GM21529 (cell line): ENCODE results near the gene AKAP8.
"Not testable (repeated sequence)": the region's sequence is repeated elsewhere in the genome, so short reads cannot be mapped to it uniquely, and the experiment has no call there.

Experiments
- ATAC-seq: cut with Tn5 transposase; IDR thresholded peaks from one replicate; pipeline ENCODE4 v1.9.1; 2021; ENCODE audit not compliant: unreplicated experiment

AKAP8 gene

GRCh38 chr19:15337202-15337601, 42.4 kb downstream of the AKAP8 start:
- no peak for ATAC-seq

GRCh38 chr19:15335992-15336391, 43.6 kb downstream of the AKAP8 start:
- ATAC-seq: not testable (repeated sequence)

GRCh38 chr19:15332311-15332996, 47.1 kb downstream of the AKAP8 start, which contains the start of gene BRD4:
Gene BRD4, minus strand, starts transcription at chr19:15332539. Its CDS starts 59,440 bp downstream, at chr19:15273099.
- ATAC-seq: peak; percentile 40

GRCh38 chr19:15331419-15332310, 47.9 kb downstream of the AKAP8 start:
- ATAC-seq: peak; percentile 22

GRCh38 chr19:15330801-15331418, 48.7 kb downstream of the AKAP8 start:
- no peak for ATAC-seq

- ATAC-seq: no peak
These were observed 51.3 kb downstream of the AKAP8 start for GRCh38 chr19:15328312-15328711.

GRCh38 chr19:15324791-15325519, 54.6 kb downstream of the AKAP8 start:
- ATAC-seq: no peak

- ATAC-seq: no peak
These were observed 55.9 kb downstream of the AKAP8 start for GRCh38 chr19:15323496-15324235.

- no peak for ATAC-seq
These were observed 57.8 kb downstream of the AKAP8 start for GRCh38 chr19:15321739-15322138.

- ATAC-seq: no peak
These were observed 59.5 kb downstream of the AKAP8 start for GRCh38 chr19:15320116-15320515.

GRCh38 chr19:15318241-15318691, 61.3 kb downstream of the AKAP8 start:
- ATAC-seq: no peak

- no peak for ATAC-seq
These were observed 62.1 kb downstream of the AKAP8 start for GRCh38 chr19:15317392-15318071.

- ATAC-seq: no peak
These were observed 63.1 kb downstream of the AKAP8 start for GRCh38 chr19:15316498-15316897.

GRCh38 chr19:15315101-15315500, 64.5 kb downstream of the AKAP8 start:
- ATAC-seq: no peak

GRCh38 chr19:15313649-15314279, 65.8 kb downstream of the AKAP8 start:
- no peak for ATAC-seq

GRCh38 chr19:15307169-15307568, 72.4 kb downstream of the AKAP8 start:
- no peak for ATAC-seq

GRCh38 chr19:15305582-15306334, 73.8 kb downstream of the AKAP8 start:
- ATAC-seq: no peak

- no peak for ATAC-seq
These were observed 75.4 kb downstream of the AKAP8 start for GRCh38 chr19:15304140-15304705.
